Uterus (tissue), 2 donors: ENCODE data around the gene INPP5A.

Experiments used
- CTCF ChIP-seq, 4 experiments: fragments of 200-600 bp in 2 of 4; fragments of 450-650 bp in 2 of 4; sonication (generic) in 2 of 4; IDR thresholded peaks; one replicate each; pipeline ENCODE4 v1.5.1; 2016 to 2019; ENCODE audit warnings: antibody characterized with exemption in 4 of 4, mild to moderate bottlenecking in 2 of 4, moderate library complexity in 1 of 4
- POLR2A ChIP-seq, 2 donors: fragments of 450-650 bp; IDR thresholded peaks; one replicate each; pipeline ENCODE4 v1.6.1; 2016; ENCODE audit warnings: antibody characterized with exemption in 2 of 2, mild to moderate bottlenecking in 1 of 2, moderate library complexity in 1 of 2

DNA sequence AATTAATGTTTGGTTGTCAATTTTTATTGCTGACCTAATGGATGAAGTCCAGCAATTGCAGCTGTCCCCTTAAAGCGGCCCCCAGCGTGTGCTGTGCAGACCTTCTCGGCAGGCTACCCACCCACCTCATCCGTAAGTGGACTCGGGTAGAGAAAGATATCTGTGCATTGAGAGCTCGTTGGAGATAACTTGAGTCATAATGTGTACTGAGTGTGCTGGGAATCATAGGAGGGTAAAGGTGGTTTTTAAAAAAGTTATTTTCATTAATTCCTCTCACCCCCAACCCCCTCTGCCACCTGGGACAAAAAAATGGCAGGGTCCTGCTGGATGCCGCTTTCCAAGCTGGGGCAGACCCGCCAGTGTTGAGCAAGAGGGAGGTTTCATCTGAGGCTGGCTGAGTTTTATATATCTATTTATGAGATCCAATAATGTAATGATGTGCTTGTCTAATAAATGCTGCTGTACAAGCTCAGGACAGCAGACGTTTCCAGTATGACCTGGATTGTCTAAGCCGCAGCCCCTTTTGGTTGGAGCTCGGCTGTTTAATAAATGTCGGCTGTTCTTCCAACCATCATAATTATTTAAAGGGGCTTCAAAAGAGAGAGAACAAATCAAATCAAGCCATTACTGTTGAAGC, 129.2 kb downstream of the INPP5A start:
- TF ChIP-seq CTCF (IDR thresholded peaks at IDR 0.05) (no peak), POLR2A (IDR thresholded peaks at IDR 0.05) (no peak)
